ENCODE measurements around the gene DENND4C.

- TF ChIP-seq CTCF (IDR thresholded peaks at IDR 0.05) (no peak), REST (IDR thresholded peaks at IDR 0.05) (no peak), MAX (IDR thresholded peaks at IDR 0.05) (no peak), USF2 (IDR thresholded peaks at IDR 0.05) (no peak), MAFK (IDR thresholded peaks at IDR 0.05; ENCODE audit: partially characterized antibody) (peak; percentile 36), BHLHE40 (IDR thresholded peaks at IDR 0.05; ENCODE audit: low read depth, low read length) (no peak), NFE2L2 (conservative IDR thresholded peaks at IDR 0.05; ENCODE audit: low read length) (no peak), RFX5 (IDR thresholded peaks at IDR 0.05) (no peak), RARB (CRISPR knock-in tag; IDR thresholded peaks at IDR 0.05) (no peak), POLR2A (IDR thresholded peaks at IDR 0.05; ENCODE audit: low read length) (no peak)
- TF ChIP-seq, protein P1, sequence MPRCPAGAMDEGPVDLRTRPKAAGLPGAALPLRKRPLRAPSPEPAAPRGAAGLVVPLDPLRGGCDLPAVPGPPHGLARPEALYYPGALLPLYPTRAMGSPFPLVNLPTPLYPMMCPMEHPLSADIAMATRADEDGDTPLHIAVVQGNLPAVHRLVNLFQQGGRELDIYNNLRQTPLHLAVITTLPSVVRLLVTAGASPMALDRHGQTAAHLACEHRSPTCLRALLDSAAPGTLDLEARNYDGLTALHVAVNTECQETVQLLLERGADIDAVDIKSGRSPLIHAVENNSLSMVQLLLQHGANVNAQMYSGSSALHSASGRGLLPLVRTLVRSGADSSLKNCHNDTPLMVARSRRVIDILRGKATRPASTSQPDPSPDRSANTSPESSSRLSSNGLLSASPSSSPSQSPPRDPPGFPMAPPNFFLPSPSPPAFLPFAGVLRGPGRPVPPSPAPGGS (IDR thresholded peaks at IDR 0.05): no peak
- TF ChIP-seq, protein P2, sequence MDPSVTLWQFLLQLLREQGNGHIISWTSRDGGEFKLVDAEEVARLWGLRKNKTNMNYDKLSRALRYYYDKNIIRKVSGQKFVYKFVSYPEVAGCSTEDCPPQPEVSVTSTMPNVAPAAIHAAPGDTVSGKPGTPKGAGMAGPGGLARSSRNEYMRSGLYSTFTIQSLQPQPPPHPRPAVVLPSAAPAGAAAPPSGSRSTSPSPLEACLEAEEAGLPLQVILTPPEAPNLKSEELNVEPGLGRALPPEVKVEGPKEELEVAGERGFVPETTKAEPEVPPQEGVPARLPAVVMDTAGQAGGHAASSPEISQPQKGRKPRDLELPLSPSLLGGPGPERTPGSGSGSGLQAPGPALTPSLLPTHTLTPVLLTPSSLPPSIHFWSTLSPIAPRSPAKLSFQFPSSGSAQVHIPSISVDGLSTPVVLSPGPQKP (IDR thresholded peaks at IDR 0.05; ENCODE audit: low read depth, low read length): no peak
Measured at GRCh38 chr9:19386502-19387044, 156.1 kb downstream of the DENND4C start.
